Brain pericyte (primary cell): ENCODE data around the gene MALSU1.

Experiments
- DNase-seq: peaks from one replicate; pipeline ENCODE4 v3.0.0-alpha.2; 2012; ENCODE audit warnings: low read depth, low spot score

MALSU1 gene

DNA sequence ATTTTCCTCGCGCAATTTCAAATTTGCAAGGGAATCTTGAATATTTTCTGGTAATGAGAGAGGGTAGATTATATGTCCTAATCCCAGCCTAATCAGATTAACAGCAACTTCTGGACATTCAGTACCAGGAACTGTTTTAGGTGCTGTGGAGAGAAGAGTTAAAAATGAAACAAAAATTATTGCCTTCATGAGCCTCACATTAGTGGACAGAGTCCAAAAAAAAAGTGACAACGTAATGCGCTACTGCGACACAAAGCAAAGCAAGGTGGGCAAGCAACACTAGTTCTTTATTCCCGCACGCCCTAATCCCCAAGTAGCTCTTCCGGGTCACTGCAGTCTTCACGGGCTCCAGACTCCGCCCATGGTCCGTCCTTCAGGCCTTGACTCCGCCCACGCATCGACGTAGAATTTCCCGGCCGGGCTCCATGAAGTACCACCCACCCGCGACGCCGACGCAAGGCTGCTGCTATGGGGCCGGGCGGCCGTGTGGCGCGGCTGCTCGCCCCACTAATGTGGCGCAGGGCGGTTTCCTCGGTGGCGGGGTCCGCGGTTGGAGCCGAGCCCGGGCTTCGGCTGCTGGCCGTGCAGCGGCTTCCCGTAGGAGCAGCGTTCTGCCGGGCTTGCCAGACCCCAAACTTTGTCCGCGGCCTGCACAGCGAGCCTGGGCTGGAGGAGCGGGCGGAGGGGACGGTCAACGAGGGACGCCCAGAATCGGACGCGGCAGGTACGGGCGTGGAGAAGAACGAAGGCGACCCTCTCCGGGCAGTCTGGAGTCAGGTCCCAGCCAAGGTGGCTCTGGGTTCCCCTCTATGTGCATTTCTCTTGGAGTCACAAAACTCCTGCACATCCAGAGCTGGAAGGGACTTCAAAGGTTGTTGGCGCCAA lies at the start of gene MALSU1:
MALSU1 (plus strand) TSS at position 455 of the 885 bp plus-strand sequence; CDS start at position 469, 14 bp downstream.
- DNase-seq = peak; percentile 85

DNA sequence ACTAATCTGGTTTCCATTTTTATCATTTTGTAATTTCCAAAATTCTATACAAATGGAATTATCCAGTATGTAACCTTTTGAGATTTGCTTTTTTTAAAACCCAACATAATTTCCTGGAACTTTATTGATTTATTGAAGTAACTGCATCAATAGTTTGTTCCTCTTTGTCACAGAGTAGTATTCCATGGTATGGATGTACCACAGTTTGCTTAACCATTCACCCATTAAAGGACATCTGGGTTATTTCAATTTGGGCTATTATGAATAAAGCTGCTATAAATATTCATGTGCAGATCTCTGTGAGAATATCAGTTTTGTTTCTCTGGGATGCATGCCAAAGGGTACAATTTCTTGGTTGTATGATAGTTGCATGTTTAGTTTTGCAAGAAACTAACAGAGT lies 49.7 kb upstream of the MALSU1 start:
- no peak for DNase-seq

DNA sequence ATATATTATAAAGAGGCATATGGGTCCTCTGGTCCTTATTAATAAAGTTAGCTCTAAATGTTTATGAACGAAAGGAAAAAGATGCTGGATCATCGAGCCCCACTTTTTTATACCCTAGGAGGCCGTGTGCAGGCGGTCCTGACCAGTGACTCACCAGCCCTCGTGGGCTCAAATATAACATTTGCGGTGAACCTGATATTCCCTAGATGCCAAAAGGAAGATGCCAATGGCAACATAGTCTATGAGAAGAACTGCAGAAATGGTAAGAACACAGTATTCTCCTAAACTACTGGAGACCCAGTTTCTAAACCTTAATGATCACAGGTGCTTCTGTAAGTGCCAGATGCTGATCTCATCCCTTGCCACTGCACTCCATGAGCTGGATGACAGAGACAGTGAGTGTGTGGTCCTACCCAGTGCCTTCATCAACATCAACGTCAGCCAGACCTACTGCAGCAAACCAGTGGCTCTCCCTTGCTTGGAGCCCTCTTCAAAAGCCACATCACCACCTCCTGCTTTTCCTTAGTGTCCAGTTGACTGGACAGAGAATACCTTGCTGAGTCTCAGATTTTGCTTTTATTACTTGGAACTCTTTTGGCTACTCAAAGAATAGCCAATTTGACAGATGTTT lies 45.0 kb upstream of the MALSU1 start:
- DNase-seq = peak; percentile 58

DNA sequence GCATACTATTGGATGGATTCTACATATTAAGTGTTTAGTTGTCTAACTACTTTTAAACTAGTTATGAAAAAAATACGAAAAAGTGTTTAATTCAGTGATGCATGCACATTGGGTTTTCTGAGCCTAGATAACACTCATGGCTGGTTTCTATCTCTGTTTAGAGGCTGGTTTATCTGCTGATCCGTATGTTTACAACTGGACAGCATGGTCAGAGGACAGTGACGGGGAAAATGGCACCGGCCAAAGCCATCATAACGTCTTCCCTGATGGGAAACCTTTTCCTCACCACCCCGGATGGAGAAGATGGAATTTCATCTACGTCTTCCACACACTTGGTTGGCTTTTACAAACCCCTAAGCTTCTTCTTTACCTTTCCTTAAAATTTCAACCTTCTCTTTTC lies 42.4 kb upstream of the MALSU1 start:
- DNase-seq = no peak

DNA sequence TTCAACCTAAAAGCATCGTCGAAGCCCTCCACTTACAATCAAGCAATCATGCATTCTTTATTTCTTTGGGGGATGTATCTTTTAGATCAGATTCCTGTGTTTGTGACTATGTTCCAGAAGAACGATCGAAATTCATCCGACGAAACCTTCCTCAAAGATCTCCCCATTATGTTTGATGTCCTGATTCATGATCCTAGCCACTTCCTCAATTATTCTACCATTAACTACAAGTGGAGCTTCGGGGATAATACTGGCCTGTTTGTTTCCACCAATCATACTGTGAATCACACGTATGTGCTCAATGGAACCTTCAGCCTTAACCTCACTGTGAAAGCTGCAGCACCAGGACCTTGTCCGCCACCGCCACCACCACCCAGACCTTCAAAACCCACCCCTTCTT lies 38.8 kb upstream of the MALSU1 start:
- DNase-seq = no peak

DNA sequence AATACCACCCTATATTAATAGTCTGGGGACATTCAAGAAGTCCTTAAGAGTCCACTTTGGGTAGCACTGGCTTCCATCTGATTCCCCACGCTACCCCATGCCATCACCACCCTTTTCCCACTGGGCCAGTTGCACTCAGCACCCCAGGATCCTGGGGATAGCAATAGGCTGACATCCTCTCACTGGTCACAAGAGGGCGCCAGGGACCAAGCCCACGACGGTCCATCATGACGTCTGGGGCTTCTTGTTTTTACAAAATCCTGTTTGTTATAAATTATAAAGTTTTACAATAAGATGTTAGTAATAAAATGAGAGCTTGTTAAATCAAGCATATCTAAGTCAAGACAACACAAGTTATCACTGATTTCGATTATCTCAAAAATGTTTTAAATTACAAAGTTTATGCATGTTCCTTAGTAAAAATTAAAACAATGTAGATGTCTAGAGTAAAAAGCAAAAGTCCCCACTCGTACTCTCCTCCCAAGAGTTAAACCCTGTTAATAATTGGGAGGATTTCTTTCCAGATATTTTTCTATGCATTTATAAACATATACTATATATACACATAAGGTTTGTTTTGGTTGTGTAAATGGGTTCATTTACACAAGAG lies 37.2 kb upstream of the MALSU1 start:
- no peak for DNase-seq

DNA sequence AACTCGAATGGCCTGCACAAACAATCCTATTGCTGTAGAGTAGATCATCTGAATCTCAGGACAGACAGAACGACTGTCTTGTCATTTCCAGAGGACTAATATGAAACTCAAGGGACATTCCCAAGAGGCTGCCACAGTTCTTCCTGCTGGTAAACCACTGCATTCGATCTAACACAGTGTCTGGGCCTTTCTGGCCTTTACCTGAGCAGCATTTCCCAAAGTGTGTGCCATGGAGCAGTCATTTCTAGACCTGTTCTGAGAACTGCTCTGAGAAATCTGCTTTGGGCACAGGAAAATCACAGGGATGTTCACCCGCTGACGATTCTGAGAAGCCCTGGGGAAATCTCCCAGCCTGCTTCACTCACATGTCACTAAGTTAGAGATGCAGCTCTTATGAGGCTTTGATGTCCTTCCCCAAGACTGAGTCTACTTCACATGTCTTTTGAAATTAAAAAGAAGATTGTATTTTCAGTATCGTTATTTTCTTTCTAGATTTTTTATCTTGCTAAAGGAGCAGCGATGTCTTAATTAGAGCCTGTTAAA lies 34.2 kb upstream of the MALSU1 start:
- no peak for DNase-seq

DNA sequence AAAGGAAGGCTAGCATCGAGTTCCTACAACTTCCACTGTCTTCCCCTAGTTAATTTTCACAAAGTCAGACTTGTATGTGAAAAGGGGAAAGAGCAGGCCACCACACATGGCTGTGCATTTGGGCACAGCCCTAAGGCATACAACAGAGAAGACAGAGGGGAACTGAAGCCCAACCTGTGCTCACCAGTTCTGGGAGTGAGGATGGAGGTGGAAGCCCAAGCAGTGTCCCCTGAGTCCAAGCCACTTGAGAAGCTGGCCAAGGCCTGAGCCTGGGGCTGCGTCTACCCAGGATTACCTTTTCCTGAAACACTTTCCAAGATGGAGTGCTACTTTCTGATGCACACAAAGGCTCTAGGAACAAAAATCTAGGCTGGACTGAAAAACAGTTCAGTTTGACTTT lies 32.2 kb upstream of the MALSU1 start:
- DNase-seq = no peak

DNA sequence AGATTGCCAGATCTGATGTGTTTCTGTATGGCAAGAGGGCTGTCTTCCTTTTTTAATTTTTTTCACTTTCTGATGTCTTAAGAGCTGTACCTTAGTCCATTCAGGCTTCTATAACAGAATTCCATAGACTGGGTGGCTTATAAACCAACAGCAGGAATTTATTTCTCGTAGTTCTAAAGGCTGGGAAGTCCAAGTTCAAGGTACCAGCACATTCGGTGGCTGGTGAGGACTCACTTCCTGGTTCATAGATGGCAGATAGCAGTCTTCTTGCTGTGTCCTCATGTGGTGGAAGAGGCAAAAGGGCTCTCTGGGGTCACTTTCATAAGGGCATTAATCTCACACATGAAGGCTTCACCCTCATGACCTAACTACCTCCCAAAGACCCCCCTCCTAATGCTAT lies 31.8 kb upstream of the MALSU1 start:
- no peak for DNase-seq

DNA sequence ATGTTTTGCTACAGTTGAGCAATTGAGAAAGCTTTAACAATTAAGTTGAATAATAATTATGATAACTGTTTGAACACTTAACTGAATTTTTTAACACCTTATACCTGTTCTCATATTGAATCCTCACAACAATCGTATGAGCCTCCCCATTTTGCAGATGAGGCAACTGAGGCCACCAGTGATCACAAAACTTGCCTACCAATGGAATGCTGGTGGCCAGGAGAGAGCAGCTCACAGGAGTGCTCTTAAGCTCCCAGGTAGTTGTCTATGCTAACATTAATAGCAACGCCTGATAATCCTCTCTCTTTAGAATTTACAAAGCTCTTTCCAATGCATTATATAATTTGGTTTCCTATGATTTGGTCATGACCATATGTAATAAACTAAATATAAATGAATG lies 31.0 kb upstream of the MALSU1 start:
- no peak for DNase-seq

DNA sequence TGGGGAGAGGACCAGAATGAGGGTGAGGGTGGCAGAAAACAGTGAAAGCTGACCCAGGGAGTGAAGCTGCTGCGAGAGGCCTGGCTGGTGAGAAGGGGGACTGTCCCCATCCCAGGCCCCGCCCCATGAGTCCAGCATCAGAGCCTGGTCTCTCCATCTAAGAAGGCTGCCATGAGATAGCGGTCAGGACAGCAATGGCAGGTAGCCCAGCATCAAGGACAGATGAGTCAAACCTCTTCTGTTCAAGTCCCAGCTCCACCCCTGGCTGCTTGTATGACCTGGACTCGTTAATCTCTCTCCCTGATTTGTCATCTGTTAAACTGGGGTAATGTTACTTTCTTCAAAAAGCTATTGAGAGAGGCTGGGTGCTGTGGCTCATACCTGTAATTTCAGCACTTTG lies 30.4 kb upstream of the MALSU1 start:
- no peak for DNase-seq

DNA sequence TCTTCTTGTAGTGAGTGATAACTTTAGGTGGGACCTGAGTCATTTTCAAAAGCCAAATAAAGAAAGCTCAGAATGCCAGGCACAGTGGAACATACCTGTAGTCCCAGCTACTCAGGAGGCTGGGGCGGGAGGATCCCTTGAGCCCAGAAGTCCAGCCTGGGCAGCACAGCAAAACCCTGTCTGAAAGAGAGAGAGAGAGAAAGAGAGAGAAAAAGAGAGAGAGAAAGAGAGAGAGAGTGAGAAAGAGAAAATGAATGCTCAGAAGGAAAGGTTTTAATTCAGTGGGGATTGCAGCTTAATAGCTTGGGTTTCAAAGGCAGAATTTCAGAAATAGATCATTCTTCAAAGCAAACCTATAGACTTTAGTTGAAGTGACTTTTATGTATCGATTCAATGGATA lies 26.9 kb upstream of the MALSU1 start:
- no peak for DNase-seq

DNA sequence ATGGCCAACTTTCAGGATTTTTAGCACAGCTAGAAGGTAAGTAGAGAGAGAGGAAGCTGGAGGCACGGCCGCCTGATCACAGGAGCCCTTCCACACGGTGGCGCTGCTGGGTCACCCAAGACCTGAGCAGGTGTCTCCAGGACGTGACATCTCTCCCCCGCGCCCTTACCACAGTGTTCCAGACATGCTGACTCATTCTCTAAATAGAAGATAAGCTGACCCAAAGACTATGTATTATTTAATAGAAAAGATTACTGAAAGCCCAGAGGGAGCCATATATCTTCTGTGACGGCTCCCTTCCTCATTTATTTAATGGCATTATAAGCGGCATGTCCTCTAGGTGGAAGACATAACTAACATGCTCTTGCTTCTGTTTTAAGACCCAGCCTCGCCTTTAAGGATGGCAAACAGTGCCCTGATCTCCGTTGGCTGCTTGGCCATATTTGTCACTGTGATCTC lies 26.0 kb upstream of the MALSU1 start:
- peak; percentile 22 for DNase-seq

DNA sequence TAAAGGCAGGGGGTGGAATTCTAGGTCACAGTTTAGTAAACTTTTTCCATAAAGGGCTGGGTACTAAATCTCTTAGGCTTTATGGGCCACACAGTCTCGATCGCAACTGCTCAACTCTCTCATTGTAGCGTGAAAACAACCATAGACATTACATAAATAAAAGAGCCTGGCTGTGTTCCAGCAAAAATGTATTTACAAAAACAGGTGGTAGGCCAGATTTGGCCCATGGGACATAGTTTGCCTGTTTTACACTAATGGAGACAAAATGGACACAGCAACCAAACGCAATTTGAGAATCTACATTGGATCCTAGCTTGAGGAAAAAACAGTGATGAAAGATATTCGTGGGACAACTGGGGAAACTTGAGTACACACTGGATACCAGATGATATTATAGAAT lies 23.2 kb upstream of the MALSU1 start:
- no peak for DNase-seq

DNA sequence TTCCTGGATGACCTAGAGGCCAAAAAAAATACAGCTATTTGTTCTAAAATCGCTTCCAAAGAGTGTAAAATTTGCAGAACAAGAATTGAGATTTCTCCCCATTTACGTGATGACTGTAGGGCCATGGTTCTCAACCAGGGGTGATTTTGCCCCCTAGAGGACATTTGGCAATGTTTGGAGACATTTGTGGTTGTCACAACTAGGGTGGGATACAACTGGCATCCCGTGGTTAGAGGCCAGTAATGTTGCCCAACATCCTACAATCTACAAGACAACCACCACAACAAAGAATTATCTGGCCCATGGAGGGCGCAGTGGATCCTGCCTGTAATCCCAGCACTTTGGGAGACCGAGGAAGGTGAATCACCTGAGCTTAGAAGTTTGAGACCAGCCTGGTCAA lies 22.8 kb upstream of the MALSU1 start:
- no peak for DNase-seq

DNA sequence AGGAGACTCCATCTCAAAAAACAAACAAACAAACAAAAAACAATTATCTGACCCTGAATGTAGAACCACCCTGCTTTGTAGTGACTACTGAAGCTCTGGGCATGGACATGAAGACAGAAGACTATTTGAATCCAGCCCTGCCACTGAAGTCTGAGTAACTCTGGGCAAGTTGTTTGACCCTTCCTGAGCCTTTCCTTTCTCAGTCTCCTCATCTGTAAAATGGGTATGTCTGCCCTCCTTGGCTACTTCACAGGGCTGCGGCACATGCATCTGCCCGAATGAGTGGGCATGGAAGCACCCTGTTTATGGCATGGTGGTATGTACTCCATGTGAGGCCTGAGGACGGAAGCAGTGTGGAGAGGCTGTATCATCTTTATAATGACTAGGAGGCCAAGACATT lies 22.2 kb upstream of the MALSU1 start:
- no peak for DNase-seq

DNA sequence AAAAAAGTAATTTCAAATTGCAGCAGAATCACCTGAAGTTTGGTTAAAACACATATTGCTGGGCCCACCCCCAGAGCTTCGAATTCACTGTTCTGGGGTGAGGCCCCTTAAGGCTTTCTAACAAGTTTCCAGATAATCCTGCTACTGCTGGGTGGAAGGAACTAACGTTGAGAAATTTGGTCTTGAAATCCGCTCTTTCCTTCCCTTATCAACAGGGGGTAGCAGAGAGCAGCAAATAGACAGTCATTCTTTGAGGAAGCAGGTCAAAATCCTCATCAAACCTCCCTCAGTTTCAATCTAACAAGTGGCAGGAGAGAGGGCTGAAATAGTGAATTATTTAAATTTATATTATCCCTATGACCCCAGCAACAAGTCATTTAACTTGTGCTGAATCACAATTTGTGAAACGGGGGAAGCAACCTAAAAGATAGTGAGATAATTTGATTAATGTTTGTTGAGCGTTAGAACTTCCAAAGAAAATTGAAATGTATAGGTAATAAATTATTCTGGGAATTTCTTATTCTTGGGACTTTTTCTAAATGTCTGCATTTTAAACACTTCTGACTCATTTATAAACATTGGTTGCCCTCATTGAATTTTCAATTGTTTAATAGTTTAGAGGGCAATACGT lies 21.7 kb upstream of the MALSU1 start:
- DNase-seq = no peak

DNA sequence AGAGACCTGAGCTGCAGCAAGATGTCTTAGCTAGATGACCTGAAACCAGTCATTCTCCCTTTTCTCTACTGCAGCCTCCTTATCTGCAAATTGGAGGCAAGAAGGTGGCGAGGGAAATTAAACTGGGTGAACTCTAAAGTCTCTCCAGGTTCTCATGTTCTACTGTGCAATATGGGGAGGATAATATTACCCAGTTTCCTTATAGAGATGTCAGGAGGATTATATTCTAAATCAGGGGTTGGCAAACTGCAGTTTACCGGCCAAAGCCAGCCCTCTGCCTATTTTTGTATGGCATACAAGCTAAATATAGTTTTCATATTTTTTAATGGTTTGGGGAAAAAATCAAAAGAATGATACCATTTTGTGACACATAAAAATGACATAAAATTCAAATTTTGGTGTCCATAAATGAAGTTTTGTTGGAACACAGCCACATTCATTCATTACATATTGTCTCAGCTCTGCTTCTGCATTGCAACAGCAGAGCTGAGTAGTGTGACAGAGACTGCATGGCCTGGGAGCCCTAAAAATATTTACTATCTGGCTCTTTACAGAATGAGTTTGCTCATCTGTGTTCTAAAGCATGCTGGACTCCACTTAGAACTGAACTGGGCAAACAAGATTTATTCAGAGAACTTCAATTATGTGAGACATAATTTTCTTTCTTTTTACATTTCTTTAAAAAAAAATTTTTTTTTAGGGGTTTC lies 19.2 kb upstream of the MALSU1 start:
- no peak for DNase-seq

DNA sequence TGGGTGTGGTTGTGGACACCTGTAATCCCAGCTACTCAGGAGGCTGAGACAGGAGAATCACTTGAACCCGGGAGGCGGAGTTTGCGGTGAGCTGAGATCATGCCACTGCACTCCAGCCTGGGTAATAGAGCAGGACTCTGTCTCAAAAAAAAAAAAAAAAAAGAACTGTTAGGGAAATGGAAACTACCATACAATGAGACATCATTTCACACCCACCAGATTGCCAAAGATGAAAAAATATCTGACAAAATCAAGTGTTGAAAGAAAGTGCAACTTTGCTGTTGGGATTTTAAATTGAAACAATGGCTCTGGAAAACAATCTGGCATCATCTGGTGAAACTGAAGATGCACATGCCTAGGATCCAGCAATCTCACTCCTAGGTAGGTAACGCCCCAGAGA lies 16.1 kb upstream of the MALSU1 start:
- DNase-seq = no peak

DNA sequence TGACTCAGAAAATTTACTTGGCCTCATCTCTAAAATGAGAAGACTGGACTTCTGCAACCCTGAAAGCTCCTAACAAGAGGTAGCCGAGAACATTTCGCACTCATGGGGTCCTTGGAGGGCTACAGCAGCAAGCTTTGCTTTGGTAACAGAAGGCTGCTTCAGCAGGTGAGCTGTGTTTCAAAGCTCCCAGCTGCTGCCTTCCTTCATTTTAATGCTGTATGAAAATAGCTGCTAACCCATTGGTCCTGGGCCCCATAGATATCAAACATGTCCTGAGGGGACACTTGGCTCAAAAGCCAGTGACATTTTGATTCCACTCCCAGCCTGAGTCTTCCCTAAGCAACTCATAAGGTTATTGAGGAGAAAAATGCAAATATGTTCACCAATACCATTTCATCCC lies 14.3 kb upstream of the MALSU1 start:
- no peak for DNase-seq
